NK-92 treated with Interleukin-12 subunit alpha and Interleukin-12 subunit beta, amount 100 ng/mL, for 24 hours (cell line): ENCODE measurements around the gene DLK2.

Experiments used
- DNase-seq: peaks from one replicate; lab custom pipeline; 2025; lab: John Stamatoyannopoulos, UW

DLK2 gene

GRCh38 chr6:43453831-43454230, 1.5 kb downstream of the DLK2 start:
- DNase-seq, result no peak

GRCh38 chr6:43452896-43453295, 2.5 kb downstream of the DLK2 start:
- no peak for DNase-seq

GRCh38 chr6:43451939-43452338, 3.4 kb downstream of the DLK2 start:
- no peak for DNase-seq

GRCh38 chr6:43451348-43451747, 4.0 kb downstream of the DLK2 start:
- no peak for DNase-seq

GRCh38 chr6:43450699-43451131, 4.6 kb downstream of the DLK2 start:
- no peak for DNase-seq

GRCh38 chr6:43448916-43449315, 6.4 kb downstream of the DLK2 start:
- no peak for DNase-seq

- DNase-seq, result no peak
Observed at GRCh38 chr6:43447604-43448003, 7.7 kb downstream of the DLK2 start.

GRCh38 chr6:43445576-43445975, 9.8 kb downstream of the DLK2 start:
- no peak for DNase-seq

- DNase-seq, result no peak
Observed at GRCh38 chr6:43444582-43444981, 10.8 kb downstream of the DLK2 start.

- DNase-seq, result no peak
Observed at GRCh38 chr6:43444036-43444435, 11.3 kb downstream of the DLK2 start.

- no peak for DNase-seq
Observed at GRCh38 chr6:43442935-43443334, 12.4 kb downstream of the DLK2 start.

- DNase-seq, result no peak
Observed at GRCh38 chr6:43437700-43438099, 17.6 kb downstream of the DLK2 start.

GRCh38 chr6:43436577-43437282, 18.6 kb downstream of the DLK2 start:
- no peak for DNase-seq

GRCh38 chr6:43435682-43436437, 19.5 kb downstream of the DLK2 start:
- DNase-seq, result no peak

- no peak for DNase-seq
Observed at GRCh38 chr6:43434943-43435342, 20.4 kb downstream of the DLK2 start.

GRCh38 chr6:43434001-43434840, 21.1 kb downstream of the DLK2 start:
- DNase-seq, result no peak

- no peak for DNase-seq
Observed at GRCh38 chr6:43433148-43433547, 22.2 kb downstream of the DLK2 start.

- DNase-seq, result no peak
Observed at GRCh38 chr6:43432009-43432945, 23.1 kb downstream of the DLK2 start.

GRCh38 chr6:43428874-43429273, 26.5 kb downstream of the DLK2 start:
- no peak for DNase-seq

GRCh38 chr6:43428112-43428570, 27.2 kb downstream of the DLK2 start:
- no peak for DNase-seq

GRCh38 chr6:43427406-43428111, 27.8 kb downstream of the DLK2 start, which contains the start of gene ABCC10:
Gene ABCC10, plus strand, starts transcription at chr6:43427541. Its CDS starts 438 bp downstream, at chr6:43427979.
- peak; percentile 92 for DNase-seq
